Pancreas (tissue), 10 donors: ENCODE data around the gene MICAL3. TPM values are rescaled to one million over a fixed set of nuclear protein-coding genes. Genes with fewer than 3 reads are reported as not detected.

ENCODE experiments used
- ATAC-seq, 4 donors: fragments of 200-7000 bp; cut with Tn5 transposase; one replicate each; pipeline versions ENCODE4 v1.8.0 to v1.9.1; 2020; ENCODE audit warnings: mild to moderate bottlenecking in 4 of 4, moderate library complexity in 4 of 4
- DNase-seq, 6 donors: peaks; one replicate each; pipeline ENCODE4 v3.0.0-alpha.2; 2020
- FAIRE-seq: peaks from 2 replicates; lab custom pipeline; 2012; peaks lifted over from hg19 to GRCh38; lab: Jason Lieb, UNC
- H3K27ac ChIP-seq, 4 donors: fragments of 200-600 bp; sonication (generic); 1 replicate in 3 of 4; 2 replicates in 1 of 4; pipeline versions ENCODE4 v1.5.0 to v1.8.0; 2020
- H3K27me3 ChIP-seq, 4 donors: fragments of 200-600 bp; one replicate each; pipeline ENCODE4 v1.8.0; 2021
- H3K36me3 ChIP-seq, 3 donors: fragments of 200-600 bp; sonication (generic) in 1 of 3; one replicate each; pipeline versions ENCODE4 v1.5.0 to v1.8.0; 2020 to 2021
- H3K4me1 ChIP-seq, 3 donors: fragments of 200-600 bp; one replicate each; pipeline ENCODE4 v1.8.0; 2021
- H3K4me3 ChIP-seq, 4 donors: fragments of 200-600 bp; sonication (generic) in 2 of 4; one replicate each; pipeline versions ENCODE4 v1.5.0 to v1.8.0; 2020 to 2021
- H3K9me3 ChIP-seq, 4 donors: fragments of 200-600 bp; one replicate each; pipeline ENCODE4 v1.8.0; 2021
- WGBS, 2 donors: extraction: QIAGEN DNeasy Blood & Tissue Kit; methylation state at CpG; one replicate each; pipeline ENCODE4 v1.1.7; 2013; 5-methylcytosine and 5-hydroxymethylcytosine counted together
- intact Hi-C, 3 donors: fragments of 100-400 bp; cut with DNase I; formaldehyde crosslinking; loops; one replicate each; pipeline versions ENCODE4 v1.11.1 to v1.14.2; 2022
- polyA plus RNA-seq, 2 donors: library from polyadenylated mRNA; stranded (reverse); fragments of 200-250 nt; gene quantifications; one replicate each; pipeline ENCODE4 v1.2.3, GENCODE V29; 2013
- total RNA-seq, 6 donors: library from RNA; stranded (reverse); fragmentation: NEBNext Ultra II Directional in 4 of 6; extraction: Animal tissue kit (Norgen Biotek cat#: 25700) in 4 of 6; gene quantifications; one replicate each; pipeline versions ENCODE4 v1.2.1 to v1.2.4, GENCODE V29; 2021 to 2023
- TF ChIP-seq, protein P1 (sequence below), 4 donors: fragments of 200-600 bp; sonication (generic) in 3 of 4; IDR thresholded peaks; one replicate each; pipeline versions ENCODE4 v1.5.0 to v1.8.0; 2021; ENCODE audit warnings: antibody characterized with exemption in 4 of 4
- donor health status: healthy with polysubstance abuse.
- donor health status: DM: no; HTN: no; CAD: no; lungs with moderate emphysema.
- donor health status: DM: no; HTN: no; CAD: no.
- donor health status: control.
- donor health status: control.
- donor health status: Bipolar disorder and iron deficiency.
- donor health status: DM: yes; HTN: yes; CAD: no.
- donor health status: DM: no; HTN: no; CAD: no.
- donor health status: DM: no; HTN: no; CAD: no.
- donor health status: DM: yes; HTN: yes; CAD: no.

MICAL3 gene
- total and polyA plus RNA-seq, 8 donors: 5.9 to 56.8 (median 25.5) TPM

DNA sequence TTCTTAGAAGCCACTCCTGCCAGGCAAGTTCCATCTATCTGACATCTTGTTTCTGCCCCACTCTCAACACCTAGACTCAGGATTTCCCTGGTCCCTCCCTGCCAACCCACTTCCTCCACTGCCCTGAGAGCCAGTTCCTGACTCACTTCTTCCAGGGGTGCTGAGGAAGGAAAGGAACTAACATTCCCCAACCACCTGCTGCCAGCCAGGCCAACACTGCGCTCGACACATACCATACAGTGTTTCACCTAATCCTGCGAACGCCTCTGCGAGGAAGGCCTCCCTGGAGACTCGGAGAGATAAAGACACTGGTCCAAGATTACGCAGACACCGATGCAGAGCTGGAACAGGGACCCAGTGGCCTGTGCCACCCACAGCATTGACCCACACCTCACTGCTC is 40.2 kb downstream of the MICAL3 start:
- ATAC-seq (no peak), FAIRE-seq (no peak), DNase-seq (no peak)
- Histone ChIP-seq H3K27me3 (no peaks in the 10 kb centered on the region), H3K4me1 (peaks cover 0 to 9% (median 6%) of the 10 kb centered on the region in 3 donors), H3K27ac (no peak overlapping the region), H3K9me3 (no peaks in the 10 kb centered on the region), H3K36me3 (no peaks in the 10 kb centered on the region), H3K4me3 (no peak overlapping the region)
- TF ChIP-seq, protein P1, sequence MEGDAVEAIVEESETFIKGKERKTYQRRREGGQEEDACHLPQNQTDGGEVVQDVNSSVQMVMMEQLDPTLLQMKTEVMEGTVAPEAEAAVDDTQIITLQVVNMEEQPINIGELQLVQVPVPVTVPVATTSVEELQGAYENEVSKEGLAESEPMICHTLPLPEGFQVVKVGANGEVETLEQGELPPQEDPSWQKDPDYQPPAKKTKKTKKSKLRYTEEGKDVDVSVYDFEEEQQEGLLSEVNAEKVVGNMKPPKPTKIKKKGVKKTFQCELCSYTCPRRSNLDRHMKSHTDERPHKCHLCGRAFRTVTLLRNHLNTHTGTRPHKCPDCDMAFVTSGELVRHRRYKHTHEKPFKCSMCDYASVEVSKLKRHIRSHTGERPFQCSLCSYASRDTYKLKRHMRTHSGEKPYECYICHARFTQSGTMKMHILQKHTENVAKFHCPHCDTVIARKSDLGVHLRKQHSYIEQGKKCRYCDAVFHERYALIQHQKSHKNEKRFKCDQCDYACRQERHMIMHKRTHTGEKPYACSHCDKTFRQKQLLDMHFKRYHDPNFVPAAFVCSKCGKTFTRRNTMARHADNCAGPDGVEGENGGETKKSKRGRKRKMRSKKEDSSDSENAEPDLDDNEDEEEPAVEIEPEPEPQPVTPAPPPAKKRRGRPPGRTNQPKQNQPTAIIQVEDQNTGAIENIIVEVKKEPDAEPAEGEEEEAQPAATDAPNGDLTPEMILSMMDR (IDR thresholded peaks at IDR 0.05): no peak
- WGBS, 2 donors: 94% methylated on average over 8 of the region's 8 CpGs
- intact Hi-C loops: no loop called here

DNA sequence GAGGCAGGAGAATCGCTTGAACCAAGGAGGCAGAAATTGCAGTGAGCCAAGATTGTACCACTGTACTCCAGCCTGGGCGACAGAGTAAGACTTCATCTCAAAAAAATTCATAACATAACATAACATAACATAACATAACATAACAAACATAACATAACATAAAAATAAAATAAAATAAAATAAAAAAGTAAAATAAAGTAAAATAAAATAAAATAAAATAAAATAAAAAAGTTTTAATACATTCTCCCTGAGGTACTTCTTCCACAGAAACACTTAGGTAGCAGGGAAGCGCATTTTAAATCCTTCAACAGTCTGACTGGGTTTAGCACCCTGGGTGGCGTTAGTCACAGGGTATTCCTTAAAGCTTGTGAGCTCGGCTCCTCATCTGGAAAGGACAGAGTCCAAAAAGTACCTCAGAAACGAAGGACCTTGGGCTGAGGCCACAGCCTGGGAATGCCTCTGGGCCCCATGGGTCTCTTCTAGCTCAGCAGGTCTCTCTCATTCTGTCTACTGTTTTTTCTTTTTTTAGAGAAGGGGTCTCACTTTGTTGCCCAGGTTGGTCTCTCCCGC is 41.7 kb downstream of the MICAL3 start:
- Histone ChIP-seq H3K36me3 (no peaks in the 10 kb centered on the region), H3K27me3 (no peaks in the 10 kb centered on the region), H3K9me3 (no peaks in the 10 kb centered on the region), H3K27ac (no peak overlapping the region), H3K4me3 (no peak overlapping the region), H3K4me1 (peaks cover 0 to 9% (median 6%) of the 10 kb centered on the region in 3 donors)
- WGBS, 2 donors: 69 to 86% methylated on average over 7 of the region's 7 CpGs
- ATAC-seq: no peak
- TF ChIP-seq, protein P1 (IDR thresholded peaks at IDR 0.05): no peak
- intact Hi-C loops: no loop called here
- DNase-seq: no peak
- no peak for FAIRE-seq

DNA sequence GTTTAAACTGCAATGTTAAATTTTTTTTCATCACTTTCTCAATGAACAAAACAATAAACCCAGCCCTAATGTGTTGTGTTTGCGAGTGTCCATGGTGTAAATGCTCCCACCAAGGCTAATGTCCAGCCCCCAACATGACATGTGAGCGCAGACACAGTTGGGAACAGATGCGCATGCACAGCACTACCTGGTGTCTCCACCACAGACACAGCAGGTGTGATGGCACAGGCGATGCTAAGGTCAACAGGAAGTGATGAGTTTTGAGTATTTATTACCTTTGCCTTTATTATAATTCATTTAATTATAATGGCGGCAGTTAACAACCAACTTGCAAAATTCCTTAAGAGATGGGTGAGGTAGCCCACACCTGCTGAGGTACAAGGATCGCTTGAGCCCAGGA is 42.9 kb downstream of the MICAL3 start:
- no peaks in the 10 kb centered on the region for H3K27me3 ChIP-seq
- no peak overlapping the region for H3K27ac ChIP-seq
- TF ChIP-seq, protein P1 (IDR thresholded peaks at IDR 0.05): no peak
- FAIRE-seq (no peak), DNase-seq (no peak), ATAC-seq (no peak)
- no peaks in the 10 kb centered on the region for H3K9me3 ChIP-seq
- no peaks in the 10 kb centered on the region for H3K36me3 ChIP-seq
- WGBS, 2 donors: 78 to 97% methylated on average over 6 of the region's 6 CpGs
- intact Hi-C loops: no loop called here
- H3K4me3 ChIP-seq: no peak overlapping the region
- H3K4me1 ChIP-seq: peaks cover 0 to 9% (median 6%) of the 10 kb centered on the region in 3 donors

DNA sequence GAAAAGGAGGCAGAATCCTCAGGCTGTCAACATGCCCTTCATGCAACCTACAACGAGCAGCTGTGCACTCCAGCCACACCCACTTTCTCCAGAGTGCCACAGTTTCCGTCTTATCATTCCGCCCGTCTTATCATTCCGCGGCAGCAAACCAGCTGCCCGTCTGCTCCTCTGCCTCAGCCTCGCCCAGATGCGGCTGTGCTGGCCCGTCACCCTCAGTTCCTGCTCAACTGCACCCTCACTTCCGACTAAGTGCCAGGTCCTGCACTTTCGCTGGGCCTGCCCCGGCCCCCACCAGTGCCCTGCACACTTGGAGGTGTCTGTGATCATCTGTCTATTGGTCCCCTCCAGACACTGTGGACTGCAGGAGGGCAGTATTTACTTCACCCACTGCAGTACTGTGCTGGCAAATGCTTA is 43.7 kb downstream of the MICAL3 start:
- Histone ChIP-seq H3K4me3 (no peak overlapping the region), H3K4me1 (peaks cover 0 to 9% (median 6%) of the 10 kb centered on the region in 3 donors), H3K36me3 (no peaks in the 10 kb centered on the region), H3K9me3 (no peaks in the 10 kb centered on the region), H3K27me3 (no peaks in the 10 kb centered on the region), H3K27ac (no peak overlapping the region)
- intact Hi-C loops: no loop called here
- WGBS, 2 donors: 21 to 31% methylated on average over 13 of the region's 13 CpGs
- DNase-seq: no peak
- no peak for FAIRE-seq
- TF ChIP-seq, protein P1 (IDR thresholded peaks at IDR 0.05): no peak
- ATAC-seq: peak; percentile 39 to 68 (median 54)

DNA sequence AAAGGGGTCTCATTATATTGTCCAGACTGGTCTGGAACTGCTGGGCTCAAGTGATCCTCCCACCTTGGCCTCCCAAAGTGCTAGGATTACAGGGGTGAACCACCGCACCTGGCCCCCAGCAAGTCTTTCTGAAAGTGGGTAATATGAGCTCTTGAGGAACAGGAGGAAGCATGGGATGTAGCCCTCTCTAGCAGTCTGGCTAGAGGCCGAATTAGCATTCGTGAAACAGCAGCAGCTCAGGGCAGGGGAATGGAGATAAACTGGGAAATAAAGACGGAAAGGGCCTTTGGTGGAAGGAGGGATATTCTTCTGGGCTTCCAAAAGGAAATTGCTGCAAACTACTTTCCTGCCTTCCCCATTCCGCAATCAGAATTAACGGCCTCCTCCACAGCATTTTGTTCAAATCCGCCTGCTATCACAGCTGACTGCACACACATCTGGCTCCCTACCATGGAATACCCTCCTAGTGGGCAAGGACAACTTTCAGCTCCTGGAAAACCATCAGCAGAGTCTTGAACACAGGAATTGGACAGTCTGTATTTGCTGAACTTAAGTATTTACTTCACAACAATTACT is 44.3 kb downstream of the MICAL3 start:
- Histone ChIP-seq H3K4me3 (no peak overlapping the region), H3K27me3 (no peaks in the 10 kb centered on the region), H3K36me3 (no peaks in the 10 kb centered on the region), H3K4me1 (peaks cover 0 to 9% (median 6%) of the 10 kb centered on the region in 3 donors), H3K27ac (no peak overlapping the region), H3K9me3 (no peaks in the 10 kb centered on the region)
- no peak for DNase-seq
- intact Hi-C loops: no loop called here
- WGBS, 2 donors: 72 to 80% methylated on average over 7 of the region's 7 CpGs
- TF ChIP-seq, protein P1 (IDR thresholded peaks at IDR 0.05): no peak
- FAIRE-seq: no peak
- peak in 3 of 4 donors; percentile 5 to 15 (median 14) for ATAC-seq
